IMR-90 (cell line): ENCODE results near the gene ELK3. TPM values are rescaled to one million over a fixed set of nuclear protein-coding genes. Genes with fewer than 3 reads are reported as not detected.

ENCODE experiments used
- ATAC-seq: fragments of 200-7000 bp; cut with Tn5 transposase; 2 replicates; pipeline ENCODE4 v1.9.1; 2020; ENCODE audit warnings: low read depth, mild to moderate bottlenecking, moderate library complexity
- BruUV-seq: library from RNA; stranded (reverse); fragments of 400-500 nt; replicated peaks from 2 replicates; lab custom pipeline; 2021; lab: Mats Ljungman, UMichigan
- CTCF ChIA-PET: fragments of 300-600 bp; formaldehyde crosslinking; extraction: SDS; loops from one replicate; lab custom pipeline; 2021; ENCODE audit warnings: antibody characterized with exemption; lab: Yijun Ruan, JAX
- POLR2A ChIA-PET: fragments of 300-600 bp; sonication (Branson Sonifier 250); formaldehyde crosslinking; loops from one replicate; lab custom pipeline; 2022; ENCODE audit warnings: antibody characterized with exemption; ENCODE audit not compliant: unreplicated experiment; lab: Charles Lee
- DNase-seq: peaks from one replicate; pipeline ENCODE4 v3.0.0; 2013
- H2AFZ ChIP-seq: replicated peaks from 2 replicates; pipeline ENCODE3; 2013; ENCODE audit warnings: low read length, mild to moderate bottlenecking; ENCODE audit not compliant: poor library complexity
- H2AK5ac ChIP-seq: 2 replicates; pipeline ENCODE4 v1.6.1; 2013; ENCODE audit warnings: low read depth, low read length, inconsistent platforms
- H2AK9ac ChIP-seq: replicated peaks from 2 replicates; pipeline ENCODE3; 2013; ENCODE audit warnings: mild to moderate bottlenecking, low read depth, low read length, moderate library complexity; ENCODE audit not compliant: poor library complexity
- H2BK120ac ChIP-seq: 2 replicates; pipeline ENCODE4 v1.6.1; 2013; ENCODE audit warnings: low read depth, low read length, inconsistent platforms
- H2BK15ac ChIP-seq: 3 replicates; pipeline ENCODE4 v1.6.1; 2013; ENCODE audit warnings: low read depth, low read length, inconsistent platforms
- H2BK20ac ChIP-seq: 2 replicates; pipeline ENCODE4 v1.6.1; 2013; ENCODE audit warnings: low read depth, mild to moderate bottlenecking, inconsistent platforms, low read length, moderate library complexity
- H2BK5ac ChIP-seq: 2 replicates; pipeline ENCODE4 v1.6.1; 2013; ENCODE audit warnings: mild to moderate bottlenecking, low read depth, low read length, inconsistent platforms; ENCODE audit not compliant: poor library complexity, severe bottlenecking
- H3K14ac ChIP-seq: replicated peaks from 2 replicates; pipeline ENCODE4 v1.6.1; 2013; ENCODE audit warnings: low read depth, low read length, inconsistent platforms
- H3K18ac ChIP-seq: 2 replicates; pipeline ENCODE4 v1.6.1; 2013; ENCODE audit warnings: low read depth, low read length, control low read depth
- H3K23ac ChIP-seq: 2 replicates; pipeline ENCODE4 v1.6.1; 2013; ENCODE audit warnings: low read depth, low read length, inconsistent platforms
- H3K27ac ChIP-seq: 2 replicates; pipeline ENCODE4 v1.5.1; 2013; ENCODE audit warnings: mild to moderate bottlenecking, control low read depth, low read length; ENCODE audit not compliant: insufficient read depth
- H3K27me3 ChIP-seq: 2 replicates; pipeline ENCODE4 v1.6.1; 2013; ENCODE audit warnings: low read length; ENCODE audit not compliant: control insufficient read depth, insufficient read depth
- H3K36me3 ChIP-seq: 2 replicates; pipeline ENCODE4 v1.6.1; 2013; ENCODE audit warnings: low read length, mixed read lengths; ENCODE audit not compliant: control insufficient read depth, insufficient read depth
- H3K4ac ChIP-seq: 2 replicates; pipeline ENCODE4 v1.6.1; 2013; ENCODE audit warnings: low read depth, low read length, inconsistent platforms
- H3K4me1 ChIP-seq: 2 replicates; pipeline ENCODE4 v1.6.1; 2013; ENCODE audit warnings: low read length, mixed read lengths; ENCODE audit not compliant: control insufficient read depth, insufficient read depth
- H3K4me2 ChIP-seq: 2 replicates; pipeline ENCODE4 v1.6.1; 2013; ENCODE audit warnings: low read depth, mild to moderate bottlenecking, control low read depth, low read length, moderate library complexity
- H3K4me3 ChIP-seq: 2 replicates; pipeline ENCODE4 v1.5.1; 2013; ENCODE audit warnings: low read depth, mild to moderate bottlenecking, control low read depth, low read length, moderate library complexity; ENCODE audit not compliant: insufficient read depth
- H3K56ac ChIP-seq: 2 replicates; pipeline ENCODE4 v1.6.1; 2013; ENCODE audit warnings: low read length, inconsistent platforms; ENCODE audit not compliant: insufficient read depth; ENCODE audit errors: extremely low read depth
- H3K79me1 ChIP-seq, 2 experiments: 2 replicates each; pipeline ENCODE4 v1.6.1; 2013; ENCODE audit warnings: low read length in 2 of 2, inconsistent platforms in 1 of 2, low read depth in 1 of 2
- H3K9ac ChIP-seq: 2 replicates; pipeline ENCODE4 v1.6.1; 2013; ENCODE audit warnings: low read depth, low read length, control low read depth
- H3K9me1 ChIP-seq: 2 replicates; pipeline ENCODE4 v1.6.1; 2013; ENCODE audit warnings: low read length, inconsistent platforms; ENCODE audit not compliant: insufficient read depth
- H3K9me3 ChIP-seq: 2 replicates; pipeline ENCODE4 v1.6.1; 2013; ENCODE audit warnings: low read length; ENCODE audit not compliant: control insufficient read depth, insufficient read depth
- H4K20me1 ChIP-seq: 2 replicates; pipeline ENCODE4 v1.6.1; 2013; ENCODE audit warnings: low read length, inconsistent platforms; ENCODE audit not compliant: insufficient read depth
- H4K5ac ChIP-seq: 2 replicates; pipeline ENCODE4 v1.6.1; 2013; ENCODE audit warnings: mild to moderate bottlenecking, low read depth, low read length, control low read depth
- H4K8ac ChIP-seq, 2 experiments: 2 replicates each; pipeline ENCODE4 v1.6.1; 2013; ENCODE audit warnings: low read depth in 2 of 2, low read length in 2 of 2, control low read depth in 1 of 2, inconsistent platforms in 1 of 2
- H4K91ac ChIP-seq: 2 replicates; pipeline ENCODE4 v1.6.1; 2013; ENCODE audit warnings: low read depth, low read length, inconsistent platforms; ENCODE audit not compliant: insufficient read depth
- CEBPB ChIP-seq: IDR thresholded peaks from 2 replicates; pipeline ENCODE4 v1.6.1; 2012; ENCODE audit warnings: low read depth, low read length, improper control_type of control experiment
- CTCF ChIP-seq: conservative IDR thresholded peaks from 2 replicates; pipeline ENCODE4 v1.5.1; 2012; ENCODE audit warnings: mild to moderate bottlenecking, low read depth, low read length, improper control_type of control experiment
- MAFK ChIP-seq: IDR thresholded peaks from 2 replicates; pipeline ENCODE4 v1.6.1; 2012; ENCODE audit warnings: low read depth, low read length, improper control_type of control experiment
- POLR2A ChIP-seq: IDR thresholded peaks from 2 replicates; pipeline ENCODE4 v1.6.1; 2012; ENCODE audit warnings: mild to moderate bottlenecking, low read depth, low read length
- SMC3 ChIP-seq: fragments of 150-350 bp; IDR thresholded peaks from 2 replicates; pipeline ENCODE4 v1.6.1; 2016; ENCODE audit warnings: low read depth, mild to moderate bottlenecking, antibody characterized with exemption, low read length, moderate library complexity
- WGBS, 2 experiments: methylation state at CpG; one replicate each; pipeline versions ENCODE4 v1.1.5 to v1.1.7; 2013; ENCODE audit warnings: missing lambda C conversion rate in 2 of 2; ENCODE audit not compliant: insufficient read length in 1 of 2; ENCODE audit errors: extremely low coverage in 2 of 2; 5-methylcytosine and 5-hydroxymethylcytosine counted together
- dilution Hi-C: fragments of 300-500 bp; cut with HindIII; formaldehyde crosslinking; loops from one replicate; pipeline ENCODE4 v1.14.3; 2018; ENCODE audit warnings: low sequenced_read_pairs; ENCODE audit not compliant: unreplicated experiment
- in situ Hi-C: fragments of 300-500 bp; cut with MboI; formaldehyde crosslinking; loops from 3 replicates; pipeline ENCODE4 v1.14.3; 2019; ENCODE audit warnings: low sequenced_read_pairs, inconsistent platforms, mixed read lengths
- intact Hi-C: fragments of 100-400 bp; cut with micrococcal nuclease; formaldehyde crosslinking; loops from 2 replicates; pipeline ENCODE4 v1.10.0; 2022
- polyA plus RNA-seq, 3 experiments: library from polyadenylated mRNA; depleted of rRNA; stranded (reverse); fragments of >200 nt; gene quantifications; 2 replicates each; pipeline ENCODE4 v1.2.3, GENCODE V29; 2012; ENCODE audit warnings: low replicate concordance in 1 of 3
- total RNA-seq: library from RNA; depleted of rRNA; stranded (reverse); fragments of >200 nt; gene quantifications from 2 replicates; pipeline ENCODE4 v1.2.3, GENCODE V29; 2012

The ELK3 gene
- total and polyA plus RNA-seq, 2 of the 4 experiments (the other 2 are of a cell fraction): 14.5 to 27.5 TPM

DNA sequence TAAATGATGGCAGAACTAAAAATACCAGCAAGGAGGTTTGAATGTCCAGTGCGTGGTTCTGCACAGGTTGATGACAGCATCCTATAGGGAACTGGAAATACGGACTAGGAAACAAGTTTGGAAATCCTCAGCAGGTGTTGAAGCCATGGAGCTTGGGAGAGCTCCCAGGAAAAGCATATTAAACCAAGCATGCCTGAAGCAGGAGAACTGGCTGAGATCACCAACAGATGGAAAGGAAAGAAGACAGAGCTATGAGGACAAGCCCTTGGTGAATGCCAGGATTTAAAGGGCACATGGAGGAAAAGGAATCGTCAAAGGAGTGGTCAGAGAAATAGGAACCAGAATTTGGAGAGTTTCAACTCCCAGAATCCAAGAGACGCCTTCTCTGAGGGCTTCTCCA lies 21.2 kb upstream of the ELK3 start:
- Histone ChIP-seq H3K27ac (no peak overlapping the region), H3K9me1 (0 out of 2 replicates have a peak, but pooled peaks cover 3% of the 10 kb centered on the region), H3K4me3 (no peak overlapping the region), H2BK120ac (no peak overlapping the region), H3K23ac (no peak overlapping the region), H2BK15ac (no peak overlapping the region), H3K14ac (no peak overlapping the region), H3K27me3 (peaks cover 4% of the 10 kb centered on the region; the same call in 1 of the 2 replicates), H4K5ac (no peak overlapping the region), H3K4me1 (no peaks in the 10 kb centered on the region), H3K18ac (no peak overlapping the region), H3K4me2 (no peak overlapping the region), H2BK20ac (no peak overlapping the region), H3K56ac (no peak overlapping the region), H3K9me3 (peaks cover 6% of the 10 kb centered on the region; the same call in 1 of the 2 replicates), H2AK9ac (no peak overlapping the region), H2AFZ (no peak overlapping the region), H2AK5ac (no peak overlapping the region), H3K4ac (no peak overlapping the region), H3K9ac (no peak overlapping the region), H4K20me1 (no peaks in the 10 kb centered on the region), H3K79me1 (no peaks in the 10 kb centered on the region), H4K8ac (no peak overlapping the region), H2BK5ac (no peak overlapping the region), H3K36me3 (no peaks in the 10 kb centered on the region), H4K91ac (no peak overlapping the region)
- intact Hi-C loops (no loop called here), in situ Hi-C loops (no loop called here), dilution Hi-C loops (no loop called here)
- BruUV-seq: no TSS peak
- 53% methylated on average over 2 of the region's 4 CpGs; no CpG with 5 or more reads in 1 of the 2 experiments for WGBS, 2 experiments
- CTCF ChIA-PET: interaction anchor here (2.2 kb wide), 1 partner anchor 10 kb away, joined by 6 read pairs; no protein-coding TSS in a partner anchor
- POLR2A ChIA-PET: no interaction called here
- DNase-seq: no peak
- ATAC-seq: no peak
- TF ChIP-seq CTCF: no peak
- TF ChIP-seq SMC3: no peak
- no peak for TF ChIP-seq CEBPB
- no peak for TF ChIP-seq POLR2A
- no peak for TF ChIP-seq MAFK
